GM19238 (cell line): ENCODE measurements around the gene SMC2.

Source experiments
- DNase-seq: peaks from one replicate; pipeline ENCODE4 v3.0.0; 2011; ENCODE audit warnings: low spot score; ENCODE audit not compliant: insufficient read length

SMC2 gene

DNA sequence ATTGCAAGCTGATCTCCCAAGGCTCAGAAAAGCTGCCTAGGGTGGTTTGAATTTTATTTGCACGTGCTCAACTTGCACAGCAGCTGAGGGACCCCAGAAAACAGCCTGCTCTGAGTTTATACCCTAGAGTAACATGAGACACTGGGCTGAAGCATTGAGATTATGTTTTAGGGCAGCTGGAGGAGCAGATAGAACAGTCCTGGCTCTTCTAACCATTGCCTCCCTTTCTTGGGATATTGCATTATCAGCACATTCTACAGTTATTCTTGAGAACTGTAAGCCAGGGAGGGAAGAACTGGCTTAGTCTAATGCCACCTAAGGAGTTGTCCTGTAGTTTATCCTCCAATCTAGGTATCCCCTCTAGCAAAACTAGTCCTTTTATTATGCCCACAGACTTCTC, 10.3 kb downstream of the SMC2 start:
- no peak for DNase-seq

- no peak for DNase-seq
Measured at GRCh38 chr9:104107799-104108198, 13.7 kb downstream of the SMC2 start.

- DNase-seq, result no peak
Measured at GRCh38 chr9:104108315-104108714, 14.2 kb downstream of the SMC2 start.

DNA sequence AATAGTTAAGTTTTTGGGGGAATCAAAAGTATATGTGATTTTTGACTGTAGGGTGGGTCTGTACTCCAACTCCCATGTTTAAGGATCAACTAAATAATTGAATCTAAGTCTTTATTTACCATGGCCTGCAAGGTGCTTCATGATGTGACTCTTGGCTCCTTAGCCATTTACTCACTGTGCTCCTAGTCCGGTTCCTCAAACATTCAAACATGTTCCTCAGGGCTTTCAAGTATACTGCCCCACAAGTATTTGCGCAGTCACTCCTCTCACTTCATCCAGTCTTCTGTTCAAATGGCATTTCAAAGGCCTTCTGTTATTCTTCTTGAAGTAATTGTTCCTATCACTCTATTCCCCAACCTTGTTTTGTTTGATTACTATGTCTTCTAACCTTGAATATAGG, 16.4 kb downstream of the SMC2 start:
- no peak for DNase-seq

DNA sequence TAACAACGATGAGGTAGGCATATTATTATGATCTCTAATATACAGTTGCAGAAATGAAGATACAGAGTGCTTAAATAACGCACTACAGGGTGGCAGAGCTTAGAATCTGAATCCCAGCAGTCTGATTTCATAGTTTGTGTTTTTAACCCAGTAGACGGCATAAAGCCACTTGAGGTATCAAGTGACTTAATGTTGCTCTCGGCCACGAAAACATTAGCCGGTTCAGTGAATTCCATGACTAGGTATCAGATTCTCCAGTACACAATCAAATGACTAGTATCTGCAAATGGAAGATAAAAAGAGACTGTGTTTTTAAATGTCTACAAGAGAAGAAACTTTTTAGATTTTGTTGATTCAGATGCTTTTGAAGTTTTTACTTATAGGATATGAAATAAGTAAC, 24.8 kb downstream of the SMC2 start:
- DNase-seq, result no peak

DNA sequence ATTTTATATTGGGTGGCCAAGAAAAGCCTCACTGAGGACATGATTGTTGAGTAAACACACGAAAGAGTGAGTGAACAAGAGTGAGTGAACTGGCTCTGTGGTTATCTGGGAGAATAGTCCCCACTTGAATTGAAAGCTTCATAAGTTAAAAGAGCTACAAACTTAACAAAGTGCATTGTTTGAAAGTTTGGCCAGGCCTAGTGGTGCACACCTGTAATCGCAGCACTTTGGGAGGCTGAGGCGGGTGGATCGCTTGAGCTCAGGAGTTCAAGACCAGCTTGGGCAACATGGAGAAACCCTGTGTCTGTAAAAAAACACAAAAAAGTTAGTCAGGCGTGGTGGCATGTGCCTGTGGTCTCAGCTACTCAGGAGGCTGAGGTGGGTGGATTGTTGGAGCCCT, 26.9 kb downstream of the SMC2 start:
- DNase-seq, result no peak

GRCh38 chr9:104138243-104138868, 44.2 kb downstream of the SMC2 start:
- no peak for DNase-seq

DNA sequence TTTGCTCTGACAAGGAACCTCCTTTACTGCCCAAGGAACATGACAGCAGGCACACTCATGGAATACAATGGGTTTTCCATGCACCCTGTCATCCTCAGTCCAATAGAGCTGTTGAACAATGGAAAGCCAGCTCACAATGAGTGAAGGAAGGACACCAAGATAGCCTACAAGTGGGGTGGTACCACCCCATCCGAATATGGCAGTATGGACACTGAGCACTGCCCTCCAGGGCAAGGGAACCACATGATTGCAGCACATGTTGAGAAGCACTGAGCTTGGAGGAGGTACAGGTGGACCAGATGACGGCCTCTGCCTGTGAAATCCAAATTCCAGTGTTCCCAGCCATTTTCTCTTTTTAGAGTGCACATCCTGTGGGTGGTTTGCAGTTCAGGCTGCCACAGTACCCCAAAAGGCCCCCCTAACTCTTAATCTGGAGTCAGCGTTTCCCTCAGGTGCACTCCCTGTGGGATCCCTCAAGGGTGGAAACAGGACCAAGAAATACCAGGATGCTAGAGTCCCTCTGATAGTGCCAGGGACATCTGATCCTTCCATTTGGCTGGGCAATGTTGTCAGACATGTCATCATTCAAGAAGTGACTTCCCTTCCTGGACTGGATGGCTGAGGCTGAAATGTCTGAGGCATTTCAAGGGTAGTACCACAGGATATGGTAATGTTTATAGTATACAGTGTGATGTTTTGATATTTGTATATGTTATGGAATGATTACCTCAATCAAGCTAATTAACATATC, 48.9 kb downstream of the SMC2 start:
- no peak for DNase-seq

DNA sequence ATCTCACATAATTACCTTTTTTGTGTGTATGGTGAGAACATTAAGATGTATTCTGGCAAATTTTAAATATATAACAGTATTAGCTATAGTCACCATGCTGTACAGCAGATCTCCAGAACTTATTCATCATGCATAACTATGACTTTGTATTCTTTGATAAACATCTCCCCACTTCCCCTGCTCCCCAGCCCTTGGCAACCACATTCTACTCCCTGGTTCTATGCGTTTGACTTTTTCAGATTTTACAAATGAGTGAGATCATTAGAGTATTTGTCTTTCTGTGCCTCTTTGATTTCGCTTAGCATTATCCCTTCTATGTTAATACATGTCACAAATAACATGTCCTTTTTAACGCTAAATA, 49.4 kb downstream of the SMC2 start:
- DNase-seq, result no peak

- DNase-seq, result no peak
Measured at GRCh38 chr9:104144336-104144735, 50.2 kb downstream of the SMC2 start.

GRCh38 chr9:104173067-104173466, 79.0 kb downstream of the SMC2 start:
- DNase-seq, result no peak

DNA sequence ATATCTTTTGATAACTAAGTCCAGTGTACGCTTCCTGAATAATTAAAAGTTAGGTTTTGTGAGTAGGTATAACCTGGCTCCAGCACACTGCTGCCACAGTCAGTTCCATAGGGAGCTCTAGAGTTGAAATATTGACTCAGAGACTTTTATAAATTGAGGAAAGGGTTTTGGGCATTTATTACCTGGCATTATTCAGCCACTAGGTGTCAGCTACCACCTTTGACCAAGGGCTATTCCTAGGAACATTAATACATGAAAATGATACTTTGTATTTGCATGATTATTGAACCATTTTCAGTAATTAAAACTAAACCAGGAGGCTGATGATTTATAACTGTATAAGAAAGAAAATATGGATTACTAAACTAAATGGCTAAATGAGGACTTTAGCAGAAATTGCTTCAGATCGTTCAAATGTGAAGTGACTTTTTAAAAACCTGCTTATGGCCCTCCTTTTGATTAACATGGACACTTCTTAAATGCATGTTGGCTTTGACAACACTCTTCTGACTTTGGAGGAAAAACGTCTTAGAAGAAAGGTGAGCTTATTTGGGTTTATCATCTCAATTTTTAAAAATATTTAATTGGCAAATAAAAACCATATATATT, 83.0 kb downstream of the SMC2 start:
- no peak for DNase-seq

DNA sequence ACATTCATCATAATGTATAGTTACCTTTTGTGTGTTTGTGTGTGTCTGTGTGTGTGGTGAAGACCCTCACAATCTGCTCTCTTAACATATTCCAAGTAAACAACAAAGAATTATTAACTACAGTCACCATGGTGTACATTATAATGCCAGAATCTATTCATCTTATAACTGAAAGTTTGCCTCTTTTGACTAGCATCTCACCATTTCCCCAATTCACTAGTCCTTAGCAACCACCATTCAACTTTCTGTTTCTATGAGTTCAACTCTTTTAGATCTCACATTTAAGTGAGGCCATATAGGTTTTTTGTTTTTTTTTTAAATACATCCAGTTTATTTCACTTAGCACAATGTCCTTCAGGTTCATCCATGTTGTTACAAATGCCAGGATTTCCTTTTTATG, 83.6 kb downstream of the SMC2 start:
- no peak for DNase-seq
